NCI-H526 (cell line): Measurements from ENCODE around the gene SLC38A7.
"Not testable (repeated sequence)": the region's sequence is repeated elsewhere in the genome, so short reads cannot be mapped to it uniquely, and the experiment has no call there.

Experiments
- DNase-seq, 2 experiments: peaks; one replicate each; lab custom pipeline; 2025; lab: John Stamatoyannopoulos, UW

Gene SLC38A7, protein sequence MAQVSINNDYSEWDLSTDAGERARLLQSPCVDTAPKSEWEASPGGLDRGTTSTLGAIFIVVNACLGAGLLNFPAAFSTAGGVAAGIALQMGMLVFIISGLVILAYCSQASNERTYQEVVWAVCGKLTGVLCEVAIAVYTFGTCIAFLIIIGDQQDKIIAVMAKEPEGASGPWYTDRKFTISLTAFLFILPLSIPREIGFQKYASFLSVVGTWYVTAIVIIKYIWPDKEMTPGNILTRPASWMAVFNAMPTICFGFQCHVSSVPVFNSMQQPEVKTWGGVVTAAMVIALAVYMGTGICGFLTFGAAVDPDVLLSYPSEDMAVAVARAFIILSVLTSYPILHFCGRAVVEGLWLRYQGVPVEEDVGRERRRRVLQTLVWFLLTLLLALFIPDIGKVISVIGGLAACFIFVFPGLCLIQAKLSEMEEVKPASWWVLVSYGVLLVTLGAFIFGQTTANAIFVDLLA

GRCh38 chr16:58684354-58685083, at the start of gene SLC38A7:
TSS of gene SLC38A7 (minus strand) at chr16:58684770. CDS start at chr16:58680126, 4,644 bp downstream.
- peak; percentile 4 to 71 for DNase-seq

DNA sequence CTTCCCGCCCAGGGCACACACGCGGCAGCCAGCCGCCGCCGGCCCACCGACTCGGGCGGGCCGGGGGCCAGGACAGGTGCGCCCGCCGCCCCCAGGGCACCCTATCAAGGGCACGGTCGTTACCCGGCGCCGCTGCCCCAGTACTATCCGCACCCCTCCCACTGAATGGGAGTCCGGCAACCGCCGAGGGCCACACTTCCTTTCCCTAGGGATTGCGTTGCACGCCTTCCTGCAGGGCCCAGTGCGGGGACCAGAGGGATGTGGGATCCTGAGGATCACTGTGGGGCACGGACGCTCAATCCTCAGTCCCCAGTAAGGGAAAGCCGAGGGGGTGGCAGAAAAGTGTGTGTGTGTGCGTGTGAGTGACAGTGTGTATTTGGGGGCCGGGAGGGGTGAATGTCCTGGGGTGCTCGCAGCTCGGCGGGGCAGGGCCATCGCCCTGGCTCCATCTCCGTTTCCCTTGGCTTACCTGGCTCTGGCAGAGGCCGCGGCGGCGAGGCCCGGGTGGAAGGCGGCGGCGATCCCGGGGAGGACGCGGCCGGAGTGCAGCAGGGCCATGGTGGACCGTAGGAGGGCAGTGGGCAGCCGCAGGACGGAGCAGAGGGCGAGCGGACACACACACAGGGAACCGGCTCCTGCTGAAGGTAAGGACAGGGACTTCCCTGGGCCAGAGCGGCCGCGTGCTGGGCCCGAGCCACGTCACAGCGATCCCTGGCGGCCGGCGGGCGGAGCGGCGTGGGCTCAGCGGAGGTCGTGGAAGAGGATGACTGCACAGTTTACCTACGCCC, 49.3 kb upstream of the SLC38A7 start, which contains the start of gene GOT2:
GOT2 (minus strand) TSS at position 646 of the 788 bp plus-strand sequence; CDS start at position 558, 88 bp downstream.
- peak; percentile 51 to 81 for DNase-seq

- no peak for DNase-seq
Measured at GRCh38 chr16:58733248-58733670, 48.7 kb upstream of the SLC38A7 start.

GRCh38 chr16:58732545-58733247, 48.1 kb upstream of the SLC38A7 start:
- peak in 1 of 2 experiments; percentile 7 for DNase-seq

GRCh38 chr16:58730724-58731370, 46.3 kb upstream of the SLC38A7 start:
- DNase-seq, result no peak

DNA sequence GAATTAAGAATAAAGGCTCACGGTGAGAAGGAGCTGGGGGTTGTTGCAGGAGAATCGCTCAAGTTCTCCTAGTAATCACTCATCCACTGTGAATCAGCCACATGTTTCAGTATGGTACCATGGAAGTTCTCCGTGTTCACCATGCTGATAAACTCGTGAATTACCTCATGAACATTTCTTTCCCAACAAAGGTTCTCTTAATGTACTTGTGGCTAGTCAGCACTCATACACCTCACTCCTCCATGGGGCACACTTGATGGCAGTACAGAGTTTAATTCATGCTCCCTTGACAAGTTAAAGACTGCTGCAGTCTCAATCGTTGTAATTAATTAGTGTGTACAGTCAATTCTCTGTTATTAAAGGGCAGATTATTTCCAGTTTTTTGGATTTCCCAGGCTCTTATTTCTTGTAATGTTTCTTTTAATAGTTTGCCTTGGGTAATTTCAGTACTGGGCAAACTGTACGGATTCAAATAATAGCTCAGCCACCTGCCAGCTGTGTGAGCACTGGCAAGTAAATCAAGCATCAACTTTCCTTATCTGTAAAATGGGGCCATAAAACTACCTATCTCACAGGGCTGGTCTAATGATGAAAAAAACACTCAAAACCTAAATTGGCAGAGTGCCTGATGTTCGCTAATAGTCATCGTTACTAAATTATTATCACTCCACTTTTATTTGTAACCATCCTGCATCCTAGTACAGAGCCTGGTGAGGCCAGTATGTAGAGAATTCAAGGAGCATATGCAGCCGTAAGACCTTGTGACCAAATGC, 43.4 kb upstream of the SLC38A7 start:
- no peak for DNase-seq

GRCh38 chr16:58727028-58727781, 42.6 kb upstream of the SLC38A7 start:
- DNase-seq, result no peak

- no peak for DNase-seq
Measured at GRCh38 chr16:58723109-58723508, 38.5 kb upstream of the SLC38A7 start.

GRCh38 chr16:58717994-58718393, 33.4 kb upstream of the SLC38A7 start:
- no peak for DNase-seq

GRCh38 chr16:58716468-58716867, 31.9 kb upstream of the SLC38A7 start:
- no peak for DNase-seq

GRCh38 chr16:58713742-58714141, 29.2 kb upstream of the SLC38A7 start:
- no peak for DNase-seq

DNA sequence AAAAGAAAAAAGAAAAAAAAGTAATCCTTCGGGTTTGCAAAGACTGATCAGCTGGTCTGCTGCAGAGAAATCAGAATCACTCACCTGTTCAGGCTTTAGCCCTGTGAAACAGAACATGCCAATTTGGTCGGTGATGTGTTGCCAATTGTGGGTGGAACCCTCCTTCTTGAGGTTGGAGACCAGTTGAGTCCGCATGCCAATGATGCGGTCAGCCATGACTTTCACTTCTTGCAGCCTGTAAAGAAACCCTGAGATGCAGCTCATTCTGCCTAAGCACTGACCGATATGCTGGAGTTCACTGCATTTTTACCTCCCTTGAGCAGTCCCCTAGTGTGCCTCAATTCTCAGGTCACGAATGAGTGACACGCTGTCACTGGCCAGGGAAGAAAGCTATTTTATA, 24.8 kb upstream of the SLC38A7 start:
- no peak for DNase-seq

GRCh38 chr16:58699151-58699550, 14.6 kb upstream of the SLC38A7 start:
- no peak for DNase-seq

- DNase-seq, result no peak
Measured at GRCh38 chr16:58695368-58695767, 10.8 kb upstream of the SLC38A7 start.

DNA sequence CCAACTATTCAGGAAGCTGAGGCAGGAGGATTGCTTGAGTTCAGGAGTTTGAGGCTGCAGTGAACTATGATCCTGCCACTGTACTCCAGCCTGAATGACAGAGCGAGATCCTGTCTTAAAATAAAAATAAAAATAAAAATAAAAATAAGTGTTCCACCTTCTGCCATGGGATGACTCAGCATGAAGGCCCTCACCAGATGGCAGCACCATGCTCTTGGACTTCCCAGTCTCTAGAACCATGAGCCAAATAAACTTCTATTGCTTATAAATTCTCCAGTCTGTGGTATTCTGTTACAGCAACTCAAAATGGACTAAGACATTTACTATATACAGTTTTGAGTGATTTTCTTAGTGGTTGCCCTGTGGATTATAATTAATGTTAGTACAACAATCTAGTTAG, 7.9 kb upstream of the SLC38A7 start:
- DNase-seq, result no peak

DNA sequence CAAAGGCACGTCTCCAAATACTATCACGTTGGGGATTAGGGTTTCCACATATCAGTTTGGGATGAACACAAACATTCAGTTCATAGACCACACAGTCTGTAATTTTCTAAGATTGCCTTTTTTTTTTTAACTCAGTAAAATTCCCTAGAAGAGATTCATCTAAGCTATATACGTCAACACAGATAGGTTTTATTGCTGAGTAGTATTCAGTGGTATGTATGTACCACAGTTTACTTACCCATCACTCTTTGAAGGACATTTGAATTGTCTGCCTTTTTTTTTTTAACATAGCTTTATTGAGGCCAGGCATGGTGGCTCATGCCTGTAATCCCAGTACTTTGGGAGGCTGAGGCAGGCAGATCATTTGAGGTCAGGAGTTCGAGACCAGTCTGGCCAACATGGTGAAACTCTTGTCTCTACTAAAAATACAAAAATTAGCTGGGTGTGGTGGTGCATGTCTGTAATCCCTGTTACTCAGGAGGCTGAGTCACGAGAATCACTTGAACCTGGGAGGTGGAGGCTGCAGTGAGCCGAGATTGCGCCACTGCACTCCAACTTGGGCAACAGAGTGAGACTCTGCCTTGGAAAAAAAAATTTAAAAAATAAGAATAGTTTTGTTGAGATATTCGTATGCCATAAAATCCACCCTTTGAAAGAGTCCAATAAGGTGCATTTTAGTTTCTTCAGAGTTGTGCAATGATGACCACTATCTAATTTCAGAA, 2.6 kb upstream of the SLC38A7 start:
- not testable (repeated sequence) for DNase-seq

GRCh38 chr16:58685084-58685449, 497 bp upstream of the SLC38A7 start:
- DNase-seq, result no peak

DNA sequence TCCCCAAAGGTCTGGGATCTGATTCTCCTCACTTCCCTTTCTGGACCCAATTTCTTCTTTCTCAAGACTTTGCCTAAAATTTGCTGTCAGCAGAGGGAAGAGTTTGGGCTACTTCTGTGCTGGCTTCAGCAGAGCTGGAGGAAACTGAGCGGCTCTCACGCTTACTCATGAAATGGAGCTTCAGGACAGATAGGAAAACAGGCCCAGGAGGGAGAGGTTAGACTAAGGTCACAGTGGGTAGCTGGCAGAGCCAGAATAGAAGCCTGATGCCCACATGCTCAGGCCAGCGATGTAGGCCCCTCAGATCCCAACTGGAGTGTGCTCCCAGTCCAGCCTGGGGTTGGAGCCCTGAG, 593 bp downstream of the SLC38A7 start:
- no peak for DNase-seq

DNA sequence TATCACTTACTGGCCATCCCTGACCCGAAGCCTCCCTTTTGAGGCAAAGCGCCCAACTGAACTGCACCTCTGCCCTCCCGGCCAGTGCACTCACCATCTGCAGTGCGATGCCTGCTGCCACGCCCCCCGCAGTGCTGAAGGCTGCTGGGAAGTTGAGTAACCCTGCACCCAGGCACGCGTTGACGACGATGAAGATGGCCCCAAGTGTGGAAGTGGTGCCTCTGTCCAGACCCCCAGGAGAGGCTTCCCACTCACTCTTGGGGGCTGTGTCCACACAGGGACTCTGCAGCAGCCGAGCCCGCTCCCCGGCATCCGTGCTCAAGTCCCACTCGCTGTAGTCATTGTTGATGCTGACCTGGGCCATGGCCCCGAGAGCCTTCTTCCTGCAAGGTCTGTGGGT, 4.8 kb downstream of the SLC38A7 start:
- DNase-seq, result no peak
